Lung microvascular endothelial cell (primary cell): ENCODE data around the gene SLC22A3. TPM values are rescaled to one million over a fixed set of nuclear protein-coding genes. Genes with fewer than 3 reads are reported as not detected.

Experiments used
- DNase-seq, 2 donors: peaks; one replicate each; pipeline versions ENCODE4 v3.0.0 to v3.0.0-alpha.2; 2010; ENCODE audit warnings: low read depth in 2 of 2
- total RNA-seq: library from RNA; depleted of rRNA; stranded (reverse); fragments of >200 nt; gene quantifications from 2 replicates; pipeline ENCODE4 v1.2.1, GENCODE V29; 2014

The SLC22A3 gene
- total RNA-seq, 1 donor from 2014 or later: not detected

DNA sequence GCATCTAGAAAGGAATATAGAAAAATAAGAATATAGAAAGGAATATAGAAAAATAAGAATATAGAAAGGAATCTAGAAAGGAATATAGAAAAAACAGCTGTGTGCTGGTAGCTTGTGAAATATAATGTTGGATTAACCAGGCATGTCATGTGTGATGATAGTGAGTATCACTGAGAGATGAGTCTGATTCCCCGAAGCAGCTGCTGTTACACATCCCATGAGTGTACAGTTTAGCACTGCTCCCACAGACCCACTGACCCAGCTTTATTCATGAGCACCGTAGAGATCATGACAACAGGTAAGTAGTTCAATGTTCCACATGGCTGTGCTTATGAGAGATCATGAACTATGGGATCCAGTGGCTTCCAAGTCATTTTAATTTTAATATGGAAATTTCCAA lies 64.8 kb downstream of the SLC22A3 start:
- no peak for DNase-seq

GRCh38 chr6:160417146-160417545 lies 69.0 kb downstream of the SLC22A3 start:
- DNase-seq: no peak

- no peak for DNase-seq
Measured at GRCh38 chr6:160417550-160417949, 69.4 kb downstream of the SLC22A3 start.

- no peak for DNase-seq
Measured at GRCh38 chr6:160418370-160418769, 70.2 kb downstream of the SLC22A3 start.

- no peak for DNase-seq
Measured at GRCh38 chr6:160419488-160419887, 71.3 kb downstream of the SLC22A3 start.

DNA sequence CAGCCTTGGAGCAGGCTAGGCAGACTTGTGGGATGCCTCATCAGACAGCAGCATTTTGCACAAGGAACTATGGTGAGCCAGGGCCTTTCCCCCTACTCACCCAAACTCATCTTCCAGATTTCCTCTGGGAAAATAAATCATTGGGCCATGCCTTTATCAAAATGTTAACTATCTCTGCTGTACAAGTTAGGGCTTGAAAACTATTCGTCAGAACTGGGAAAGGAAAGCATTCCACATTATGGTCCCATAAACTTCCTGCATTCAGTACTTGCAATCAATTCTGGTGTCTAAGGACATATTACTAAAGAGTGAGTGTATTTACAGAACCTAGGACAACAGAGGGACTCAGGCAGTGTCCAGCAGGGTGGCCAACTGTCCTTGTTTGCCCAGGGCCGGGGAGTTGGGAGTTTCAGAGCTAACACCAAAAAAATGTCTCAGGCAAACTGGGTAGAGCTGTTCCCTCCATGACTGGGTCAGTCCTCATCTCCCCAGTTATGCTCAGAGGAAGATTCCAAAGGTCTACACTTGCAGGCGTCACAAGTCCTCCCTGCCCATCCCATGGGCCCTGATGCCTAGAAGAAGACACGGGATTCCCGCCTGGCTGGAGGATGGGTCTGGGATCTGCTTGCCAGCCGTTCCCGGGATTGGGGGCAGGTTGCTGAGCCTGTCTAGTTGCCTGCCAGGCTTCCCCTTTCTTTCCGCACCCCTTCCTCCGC lies 72.2 kb downstream of the SLC22A3 start:
- DNase-seq: no peak

- no peak for DNase-seq
Measured at GRCh38 chr6:160420969-160421556, 72.9 kb downstream of the SLC22A3 start.

DNA sequence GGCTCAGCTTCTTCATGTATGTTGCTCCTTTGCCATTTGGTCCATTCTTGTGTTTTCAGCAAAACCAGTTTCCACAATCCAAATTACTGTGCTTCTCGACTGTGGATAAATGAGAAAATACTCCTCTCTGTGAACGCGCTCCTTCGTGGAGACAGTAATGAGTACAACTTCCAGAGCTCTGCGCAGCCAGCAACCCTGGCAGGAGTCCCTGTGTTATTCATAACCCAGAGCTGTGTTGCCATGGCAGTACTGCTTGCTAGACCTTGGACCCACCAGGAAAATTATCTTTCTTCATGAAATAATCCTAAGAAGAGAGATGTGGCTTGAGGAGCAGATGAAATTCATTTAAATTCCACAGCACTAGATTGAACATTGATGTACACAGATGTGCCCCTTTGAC lies 73.7 kb downstream of the SLC22A3 start:
- DNase-seq: no peak

DNA sequence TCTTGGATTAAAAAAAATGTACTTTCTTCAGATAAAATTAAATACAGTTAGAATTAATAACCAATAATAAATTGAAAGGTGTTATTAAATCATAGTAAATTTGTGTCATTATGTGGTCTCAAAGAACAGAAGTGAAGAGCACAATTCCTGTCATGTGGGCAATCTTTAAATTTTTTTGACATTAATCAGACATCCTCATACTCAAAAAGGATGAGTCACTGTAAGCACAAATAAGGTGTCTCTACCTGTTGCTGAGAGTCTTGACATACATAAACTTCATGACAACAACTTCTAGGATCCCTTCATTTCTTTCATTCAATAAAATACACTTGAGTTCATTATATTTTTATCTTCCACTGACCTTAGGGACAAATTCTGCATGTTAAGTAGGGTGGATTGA lies 76.1 kb downstream of the SLC22A3 start:
- no peak for DNase-seq

DNA sequence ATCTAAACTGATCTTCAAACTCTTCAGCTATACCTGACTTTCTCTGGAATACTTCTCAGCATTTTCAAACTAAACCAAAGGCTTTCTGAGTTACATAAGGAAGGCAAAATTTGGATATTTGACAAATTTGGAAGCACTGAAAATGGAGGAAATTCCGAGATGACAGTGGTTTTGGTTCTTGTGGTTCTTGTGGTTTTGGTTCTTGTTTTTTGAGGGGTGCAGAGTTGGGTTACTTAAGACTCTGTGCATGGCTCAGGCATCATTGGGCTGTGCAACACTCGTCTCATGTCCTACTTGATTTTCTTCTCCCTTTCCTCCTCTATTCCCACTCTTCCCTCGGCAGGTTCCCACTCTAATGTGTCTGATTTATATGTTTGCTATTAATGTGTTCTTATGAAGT lies 78.0 kb downstream of the SLC22A3 start:
- no peak for DNase-seq

- DNase-seq: no peak
Measured at GRCh38 chr6:160427312-160428068, 79.3 kb downstream of the SLC22A3 start.

- no peak for DNase-seq
Measured at GRCh38 chr6:160428069-160428430, 79.9 kb downstream of the SLC22A3 start.

- DNase-seq: no peak
Measured at GRCh38 chr6:160428818-160429619, 80.8 kb downstream of the SLC22A3 start.

DNA sequence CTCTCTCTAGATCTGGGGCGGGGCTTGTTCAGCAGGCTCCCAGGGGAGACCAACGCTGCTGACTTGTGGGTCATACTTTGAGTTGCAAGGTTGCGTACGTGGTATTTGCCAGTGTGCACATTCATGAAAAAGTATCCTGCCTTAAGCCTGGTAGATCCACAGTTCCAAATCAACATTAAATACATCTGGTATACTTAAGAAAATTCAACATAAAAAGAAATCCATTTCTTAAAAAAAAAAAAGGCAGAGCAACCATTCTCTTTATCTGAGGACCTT lies 81.4 kb downstream of the SLC22A3 start:
- DNase-seq: no peak

DNA sequence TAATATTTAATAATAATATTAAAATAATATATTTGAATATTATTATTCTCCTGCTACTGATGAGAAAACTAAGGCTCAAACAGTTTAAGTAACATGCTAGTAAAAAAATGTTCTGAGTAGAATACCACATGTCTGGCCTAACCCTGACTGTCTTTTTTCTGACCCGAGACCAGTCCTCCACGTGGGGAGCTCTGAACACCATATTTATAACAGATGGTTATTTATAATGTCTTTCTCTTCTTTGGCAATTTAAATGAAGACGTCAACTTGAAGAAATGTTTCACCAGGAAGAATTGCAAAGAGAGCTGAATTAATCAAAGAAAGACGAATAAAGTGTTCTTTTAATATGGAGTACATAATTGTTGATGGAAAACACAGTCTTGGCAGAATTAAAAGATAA lies 82.0 kb downstream of the SLC22A3 start:
- DNase-seq: no peak

- no peak for DNase-seq
Measured at GRCh38 chr6:160430751-160431150, 82.6 kb downstream of the SLC22A3 start.

GRCh38 chr6:160431226-160431625 lies 83.0 kb downstream of the SLC22A3 start:
- no peak for DNase-seq

DNA sequence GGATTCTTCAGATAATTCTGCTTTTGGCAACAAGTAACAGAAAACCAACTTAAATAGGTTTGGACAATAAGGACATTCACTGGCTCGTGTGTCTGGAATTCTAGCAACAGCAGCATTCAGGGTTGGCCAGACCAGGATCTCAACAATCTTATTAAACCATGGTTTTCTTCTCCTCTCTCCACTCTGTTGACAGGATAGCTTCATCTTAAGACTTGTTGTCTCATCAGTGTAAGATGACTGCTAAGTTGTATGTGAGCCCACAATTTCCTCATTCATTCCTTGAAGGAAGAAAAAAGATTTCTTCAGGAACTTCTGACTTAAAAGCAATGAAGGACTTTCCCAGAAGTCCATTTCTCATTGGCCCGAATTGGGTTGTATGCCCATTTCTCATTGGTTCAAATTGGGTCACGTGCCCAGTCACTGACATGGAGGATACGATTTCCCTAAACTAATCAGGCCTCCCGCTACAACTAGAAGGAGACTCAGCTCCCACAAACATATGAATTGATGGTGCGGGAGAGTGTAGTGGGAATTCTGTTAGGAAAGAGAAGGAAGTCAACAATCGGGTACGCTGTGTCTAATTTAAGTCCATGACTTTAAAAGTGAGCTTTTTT lies 83.7 kb downstream of the SLC22A3 start:
- no peak for DNase-seq

DNA sequence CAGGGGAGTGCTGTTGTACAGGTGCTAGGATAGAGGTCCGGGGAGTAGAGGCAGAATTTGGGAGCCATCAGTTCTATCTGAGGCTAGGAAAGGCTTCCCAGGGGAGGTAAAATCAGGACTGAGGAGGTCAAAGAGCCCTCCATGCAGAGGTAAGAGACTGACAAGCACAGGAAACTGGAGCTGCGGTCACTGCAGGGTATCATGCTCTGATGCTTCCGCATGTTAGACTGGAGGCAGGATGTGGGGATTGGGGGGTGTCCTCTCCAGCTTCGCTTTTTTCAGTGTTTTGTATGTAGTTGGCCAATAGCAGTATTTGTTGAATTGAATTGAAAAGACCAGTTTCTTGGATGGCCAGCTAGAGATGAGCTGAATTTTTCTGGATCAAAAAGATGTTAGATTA lies 87.8 kb downstream of the SLC22A3 start:
- no peak for DNase-seq

GRCh38 chr6:160437154-160437553 lies 89.0 kb downstream of the SLC22A3 start:
- no peak for DNase-seq

- DNase-seq: no peak
Measured at GRCh38 chr6:160437775-160438174, 89.6 kb downstream of the SLC22A3 start.

- DNase-seq: no peak
Measured at GRCh38 chr6:160438481-160438880, 90.3 kb downstream of the SLC22A3 start.
